AG04449 (cell line): ENCODE data around the gene CRX.

Experiments
- CTCF ChIA-PET: fragments of 350-600 bp; formaldehyde crosslinking; extraction: SDS; loops from one replicate; lab custom pipeline; 2021; ENCODE audit warnings: antibody characterized with exemption; lab: Yijun Ruan, JAX
- POLR2A ChIA-PET: fragments of 400-600, 350-600 bp; formaldehyde crosslinking; extraction: SDS; loops from one replicate; lab custom pipeline; 2020; ENCODE audit warnings: antibody characterized with exemption, inconsistent platforms; lab: Yijun Ruan, JAX
- DNase-seq: peaks from one replicate; pipeline ENCODE4 v3.0.0-alpha.2; 2010; ENCODE audit warnings: low read depth, low spot score
- H3K4me3 ChIP-seq: 2 replicates; pipeline ENCODE4 v1.5.1; 2011; ENCODE audit warnings: low read depth, mild to moderate bottlenecking, control low read depth, low read length
- TF ChIP-seq, protein P1 (sequence below): IDR thresholded peaks from one replicate; pipeline ENCODE4 v1.5.1; 2011; ENCODE audit warnings: mild to moderate bottlenecking, moderate library complexity, low read length, control low read depth, inconsistent platforms; ENCODE audit not compliant: insufficient read depth; ENCODE audit errors: missing control alignments

Gene CRX

DNA sequence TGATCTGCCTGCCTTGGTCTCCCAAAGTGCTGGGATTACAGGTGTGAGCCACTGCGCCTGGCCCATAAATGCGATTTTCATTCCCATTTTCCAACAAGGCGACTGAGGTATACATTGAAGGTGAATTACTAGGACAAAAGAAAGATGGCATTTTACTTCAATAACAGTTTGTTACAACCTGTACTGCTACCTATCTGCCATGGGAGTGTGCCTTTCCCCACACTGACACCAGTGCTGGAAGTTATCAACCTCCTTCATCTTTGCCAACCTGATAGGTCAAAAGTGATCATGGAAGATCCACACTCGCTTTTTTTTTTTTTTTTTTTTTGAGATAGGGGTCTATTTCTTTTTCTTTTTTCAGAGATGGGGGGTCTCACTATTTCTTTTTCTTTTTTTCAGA, 11.0 kb downstream of the CRX start:
- POLR2A ChIA-PET, result no interaction called here
- H3K4me3 ChIP-seq, result no peak overlapping the region
- DNase-seq, result no peak
- TF ChIP-seq, protein P1, sequence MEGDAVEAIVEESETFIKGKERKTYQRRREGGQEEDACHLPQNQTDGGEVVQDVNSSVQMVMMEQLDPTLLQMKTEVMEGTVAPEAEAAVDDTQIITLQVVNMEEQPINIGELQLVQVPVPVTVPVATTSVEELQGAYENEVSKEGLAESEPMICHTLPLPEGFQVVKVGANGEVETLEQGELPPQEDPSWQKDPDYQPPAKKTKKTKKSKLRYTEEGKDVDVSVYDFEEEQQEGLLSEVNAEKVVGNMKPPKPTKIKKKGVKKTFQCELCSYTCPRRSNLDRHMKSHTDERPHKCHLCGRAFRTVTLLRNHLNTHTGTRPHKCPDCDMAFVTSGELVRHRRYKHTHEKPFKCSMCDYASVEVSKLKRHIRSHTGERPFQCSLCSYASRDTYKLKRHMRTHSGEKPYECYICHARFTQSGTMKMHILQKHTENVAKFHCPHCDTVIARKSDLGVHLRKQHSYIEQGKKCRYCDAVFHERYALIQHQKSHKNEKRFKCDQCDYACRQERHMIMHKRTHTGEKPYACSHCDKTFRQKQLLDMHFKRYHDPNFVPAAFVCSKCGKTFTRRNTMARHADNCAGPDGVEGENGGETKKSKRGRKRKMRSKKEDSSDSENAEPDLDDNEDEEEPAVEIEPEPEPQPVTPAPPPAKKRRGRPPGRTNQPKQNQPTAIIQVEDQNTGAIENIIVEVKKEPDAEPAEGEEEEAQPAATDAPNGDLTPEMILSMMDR, result no peak
- CTCF ChIA-PET, result no interaction called here

DNA sequence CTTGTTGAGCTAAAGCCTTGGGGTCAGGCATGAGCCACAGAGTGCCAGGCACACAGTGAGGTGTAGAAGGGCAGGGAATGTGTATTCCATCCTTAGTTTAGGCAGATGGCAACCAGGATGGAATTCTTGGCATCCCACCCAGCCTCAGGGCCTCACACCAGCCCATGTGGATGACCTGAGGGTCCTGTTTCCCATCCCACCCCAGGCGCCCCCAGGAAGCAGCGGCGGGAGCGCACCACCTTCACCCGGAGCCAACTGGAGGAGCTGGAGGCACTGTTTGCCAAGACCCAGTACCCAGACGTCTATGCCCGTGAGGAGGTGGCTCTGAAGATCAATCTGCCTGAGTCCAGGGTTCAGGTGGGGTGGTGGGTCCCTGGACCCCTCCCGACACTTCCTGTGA, 14.3 kb downstream of the CRX start:
- TF ChIP-seq, protein P1, result no peak
- no peak for DNase-seq
- POLR2A ChIA-PET, result no interaction called here
- no peak overlapping the region for H3K4me3 ChIP-seq
- CTCF ChIA-PET, result interaction anchor here (1.4 kb wide), 1 partner anchor 27 kb away, joined by 6 read pairs; no protein-coding TSS in a partner anchor

DNA sequence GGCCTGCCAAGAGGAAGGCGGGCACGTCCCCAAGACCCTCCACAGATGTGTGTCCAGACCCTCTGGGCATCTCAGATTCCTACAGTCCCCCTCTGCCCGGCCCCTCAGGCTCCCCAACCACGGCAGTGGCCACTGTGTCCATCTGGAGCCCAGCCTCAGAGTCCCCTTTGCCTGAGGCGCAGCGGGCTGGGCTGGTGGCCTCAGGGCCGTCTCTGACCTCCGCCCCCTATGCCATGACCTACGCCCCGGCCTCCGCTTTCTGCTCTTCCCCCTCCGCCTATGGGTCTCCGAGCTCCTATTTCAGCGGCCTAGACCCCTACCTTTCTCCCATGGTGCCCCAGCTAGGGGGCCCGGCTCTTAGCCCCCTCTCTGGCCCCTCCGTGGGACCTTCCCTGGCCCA, 17.7 kb downstream of the CRX start:
- TF ChIP-seq, protein P1, result no peak
- no peak overlapping the region for H3K4me3 ChIP-seq
- ChIA-PET CTCF (interaction anchor here (2.5 kb wide), 1 partner anchor 24 kb away, joined by 15 read pairs; no protein-coding TSS in a partner anchor), POLR2A (no interaction called here)
- no peak for DNase-seq

DNA sequence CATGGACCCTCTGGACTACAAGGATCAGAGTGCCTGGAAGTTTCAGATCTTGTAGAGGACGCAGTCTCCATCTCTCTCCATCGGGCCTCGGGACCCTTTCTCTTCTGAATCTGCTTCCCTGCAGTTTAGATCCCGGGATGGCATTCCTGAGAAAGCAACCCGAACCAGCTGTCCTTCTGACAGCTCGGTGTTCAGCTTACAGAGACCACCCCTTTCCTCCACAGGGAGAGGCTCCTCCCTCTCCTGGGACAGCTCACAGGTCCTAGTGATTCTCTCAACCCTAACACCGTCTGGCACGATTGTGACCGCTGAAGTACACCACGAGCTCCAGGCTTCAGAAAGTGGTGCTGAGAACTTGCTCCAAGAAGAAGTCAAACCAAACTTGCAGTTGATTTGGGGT, 18.2 kb downstream of the CRX start:
- DNase-seq, result no peak
- H3K4me3 ChIP-seq, result no peak overlapping the region
- POLR2A ChIA-PET, result no interaction called here
- CTCF ChIA-PET, result interaction anchor here (2.5 kb wide), 1 partner anchor 24 kb away, joined by 15 read pairs; no protein-coding TSS in a partner anchor
- TF ChIP-seq, protein P1, result no peak

DNA sequence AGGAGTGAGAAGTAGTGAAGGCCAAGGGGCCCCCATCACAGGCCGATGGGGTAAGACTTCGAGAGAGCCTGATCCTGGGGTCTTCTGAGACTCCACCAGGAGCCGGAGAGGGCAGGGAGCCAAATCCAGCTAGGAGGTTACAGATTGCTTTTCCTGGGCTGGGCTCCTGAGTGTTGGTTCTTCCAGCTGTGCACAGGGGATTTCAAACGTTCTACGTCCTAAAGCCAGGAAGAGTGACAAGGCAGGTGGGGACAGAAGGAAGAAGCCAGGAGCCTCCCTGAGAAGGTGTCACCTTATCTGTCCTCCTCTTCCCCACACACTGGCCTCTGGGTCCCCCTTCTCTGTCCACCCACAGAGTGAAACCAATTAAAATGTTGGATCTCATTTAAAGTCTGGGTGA, 21.2 kb downstream of the CRX start:
- TF ChIP-seq, protein P1, result no peak
- ChIA-PET CTCF (interaction anchor here (1.0 kb wide), 1 partner anchor 20 kb away, joined by 5 read pairs; no protein-coding TSS in a partner anchor), POLR2A (no interaction called here)
- no peak overlapping the region for H3K4me3 ChIP-seq
- no peak for DNase-seq

DNA sequence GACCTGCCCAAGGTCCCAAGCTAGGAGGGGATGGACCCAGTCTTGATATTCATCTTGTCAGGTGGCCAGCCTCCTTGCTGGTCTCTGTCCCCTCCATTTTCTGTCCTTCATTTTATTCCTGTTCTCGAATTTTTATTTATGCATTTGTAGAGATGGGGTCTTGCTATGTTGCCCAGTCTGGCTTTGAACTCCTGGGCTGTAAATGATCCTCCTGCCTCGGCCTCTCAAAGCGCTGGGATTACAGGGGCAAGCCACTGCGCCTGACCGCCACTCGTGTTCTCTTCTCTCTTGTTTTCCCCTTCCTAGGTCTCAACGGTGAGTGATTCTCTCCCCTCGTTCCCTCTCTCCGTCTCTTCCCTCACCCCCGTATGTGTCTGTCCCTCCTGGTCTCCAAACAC, 26.7 kb downstream of the CRX start:
- ChIA-PET CTCF (interaction anchor here (2.0 to 7.0 kb wide), 2 partner anchors 15 to 34 kb away, joined by 5 to 43 read pairs; no protein-coding TSS in a partner anchor), POLR2A (no interaction called here)
- TF ChIP-seq, protein P1, result no peak
- DNase-seq, result no peak
- H3K4me3 ChIP-seq, result no peak overlapping the region
